Subcutaneous abdominal adipose tissue (tissue), 5 donors: ENCODE measurements around the gene ZBTB48.
"Not testable (repeated sequence)": the region's sequence is repeated elsewhere in the genome, so short reads cannot be mapped to it uniquely, and the experiment has no call there.

ENCODE experiments used
- H3K27ac ChIP-seq: one replicate; pipeline ENCODE4 v1.7.0; 2013; ENCODE audit warnings: low read depth, mild to moderate bottlenecking, inconsistent platforms, low read length, moderate library complexity
- H3K27me3 ChIP-seq, 5 donors: one replicate each; pipeline ENCODE4 v1.7.0; 2013; ENCODE audit warnings: low read length in 5 of 5, inconsistent platforms in 1 of 5; ENCODE audit not compliant: control insufficient read depth in 5 of 5, insufficient read depth in 4 of 5
- H3K36me3 ChIP-seq, 5 donors: one replicate each; pipeline ENCODE4 v1.7.0; 2013; ENCODE audit warnings: low read length in 5 of 5; ENCODE audit not compliant: control insufficient read depth in 5 of 5, insufficient read depth in 5 of 5
- H3K4me1 ChIP-seq, 5 donors: one replicate each; pipeline ENCODE4 v1.7.0; 2013; ENCODE audit warnings: low read length in 5 of 5, mild to moderate bottlenecking in 3 of 5, moderate library complexity in 1 of 5; ENCODE audit not compliant: control insufficient read depth in 5 of 5, insufficient read depth in 5 of 5
- H3K4me3 ChIP-seq, 5 donors: one replicate each; pipeline ENCODE4 v1.7.0; 2013; ENCODE audit warnings: low read length in 5 of 5, low read depth in 1 of 5
- H3K9ac ChIP-seq, 5 donors: one replicate each; pipeline ENCODE4 v1.7.0; 2013; ENCODE audit warnings: low read length in 5 of 5, mild to moderate bottlenecking in 4 of 5, moderate library complexity in 3 of 5
- H3K9me3 ChIP-seq, 5 donors: one replicate each; pipeline ENCODE4 v1.7.0; 2013; ENCODE audit warnings: low read length in 5 of 5; ENCODE audit not compliant: control insufficient read depth in 5 of 5
- donor health status: healthy.
- donor health status: healthy.
- donor health status: healthy.
- donor health status: healthy.
- donor health status: healthy.

ZBTB48 gene

DNA sequence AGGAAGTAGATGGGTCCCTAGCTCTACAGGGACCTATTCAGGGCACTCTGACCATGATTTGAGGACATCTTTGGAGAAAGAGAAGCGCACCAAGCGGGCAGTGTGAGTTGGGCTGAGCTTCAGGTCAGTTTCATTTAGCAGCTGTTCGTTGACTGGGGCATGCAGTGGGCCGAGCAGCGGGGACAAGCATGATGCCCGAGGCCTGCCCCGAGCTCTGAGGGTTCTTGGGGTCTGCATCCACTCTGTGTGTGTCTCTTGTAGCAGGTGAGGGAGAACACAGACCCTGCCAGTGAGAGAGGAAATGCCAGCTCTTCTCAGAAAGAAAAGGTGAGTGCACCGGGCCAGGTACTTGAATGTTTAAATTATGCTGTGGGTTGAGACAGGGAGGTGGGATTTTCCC, 50.2 kb downstream of the ZBTB48 start:
- Histone ChIP-seq H3K9ac (no peak overlapping the region), H3K27me3 (no peaks in the 10 kb centered on the region), H3K36me3 (peaks cover 0 to 69% (median 57%) of the 10 kb centered on the region in 5 donors)

DNA sequence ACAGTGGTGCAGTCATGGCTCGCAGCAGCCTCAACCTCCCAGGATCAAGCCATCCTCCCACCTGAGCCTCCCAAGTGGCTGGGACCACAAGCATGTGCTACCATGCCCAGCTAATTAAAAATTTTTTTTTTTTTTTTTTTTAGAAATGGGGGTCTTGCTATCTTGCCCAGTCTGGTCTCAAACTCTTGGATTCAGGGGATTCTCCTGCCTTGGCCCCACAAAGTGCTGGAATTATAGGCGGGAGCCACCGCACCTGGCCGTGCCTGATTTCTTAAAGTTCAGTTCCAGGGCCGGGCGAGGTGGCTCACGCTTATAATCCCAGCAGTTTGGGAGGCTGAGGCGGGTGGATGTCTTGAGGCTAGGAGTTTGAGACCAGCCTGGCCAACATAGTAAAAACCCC, 51.3 kb downstream of the ZBTB48 start:
- H3K4me1 ChIP-seq: peaks cover 2 to 22% (median 9%) of the 10 kb centered on the region in 5 donors
- H3K9me3 ChIP-seq: no peaks in the 10 kb centered on the region
- H3K27ac ChIP-seq: no peak overlapping the region
- H3K36me3 ChIP-seq: peaks cover 0 to 79% (median 64%) of the 10 kb centered on the region in 5 donors
- no peak overlapping the region for H3K4me3 ChIP-seq
- no peaks in the 10 kb centered on the region for H3K27me3 ChIP-seq
- no peak overlapping the region for H3K9ac ChIP-seq

More for the DNA sequence above, 50.2 kb downstream of the ZBTB48 start:
- Histone ChIP-seq H3K9me3 (no peaks in the 10 kb centered on the region), H3K4me3 (no peak overlapping the region), H3K4me1 (peaks cover 2 to 22% (median 15%) of the 10 kb centered on the region in 5 donors), H3K27ac (no peak overlapping the region)

DNA sequence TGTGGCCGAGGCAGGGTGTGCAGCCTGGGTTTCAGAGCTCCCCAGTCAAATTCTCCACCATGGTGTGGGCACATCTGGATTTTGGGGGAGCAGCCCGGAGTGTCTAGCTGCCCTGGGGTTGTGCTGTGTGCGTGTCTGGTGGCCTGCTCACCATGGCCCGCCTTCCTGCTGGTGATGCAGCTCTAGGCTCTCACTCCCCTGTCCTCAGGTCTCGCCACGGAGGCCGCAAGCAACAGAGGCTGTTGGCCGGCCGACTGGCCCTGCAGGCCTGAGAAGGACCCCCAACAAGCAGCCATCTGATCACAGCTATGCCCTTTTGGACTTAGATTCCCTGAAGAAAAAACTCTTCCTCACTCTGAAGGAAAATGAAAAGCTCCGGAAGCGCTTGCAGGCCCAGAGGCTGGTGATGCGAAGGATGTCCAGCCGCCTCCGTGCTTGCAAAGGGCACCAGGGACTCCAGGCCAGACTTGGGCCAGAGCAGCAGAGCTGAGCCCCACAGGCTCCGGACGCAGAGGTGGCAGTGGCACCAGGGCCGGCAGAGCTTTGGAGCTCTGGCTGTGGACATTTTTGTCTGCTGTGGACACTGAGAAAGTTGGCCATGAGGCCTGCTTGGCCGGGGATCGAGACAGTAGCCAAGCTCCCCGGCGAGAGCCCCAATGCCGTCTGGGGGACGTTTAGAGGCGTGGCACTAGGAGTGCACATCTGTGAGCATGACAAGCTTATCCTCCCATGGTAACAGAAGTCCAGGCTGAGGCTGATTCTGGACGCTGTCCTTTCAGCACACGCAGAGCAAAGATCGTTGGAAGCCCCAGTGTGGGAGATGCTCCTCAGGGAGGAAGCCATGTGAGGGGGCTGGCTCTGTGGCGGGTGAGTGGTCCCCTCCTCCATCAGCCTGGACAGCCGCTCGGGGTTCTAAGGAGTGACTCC, 53.1 kb downstream of the ZBTB48 start:
- Histone ChIP-seq H3K36me3 (peaks cover 0 to 94% (median 79%) of the 10 kb centered on the region in 5 donors), H3K9me3 (no peaks in the 10 kb centered on the region), H3K4me3 (no peak overlapping the region), H3K27ac (no peak overlapping the region), H3K27me3 (no peaks in the 10 kb centered on the region), H3K4me1 (peaks cover 0 to 23% (median 3%) of the 10 kb centered on the region in 5 donors), H3K9ac (no peak overlapping the region)

DNA sequence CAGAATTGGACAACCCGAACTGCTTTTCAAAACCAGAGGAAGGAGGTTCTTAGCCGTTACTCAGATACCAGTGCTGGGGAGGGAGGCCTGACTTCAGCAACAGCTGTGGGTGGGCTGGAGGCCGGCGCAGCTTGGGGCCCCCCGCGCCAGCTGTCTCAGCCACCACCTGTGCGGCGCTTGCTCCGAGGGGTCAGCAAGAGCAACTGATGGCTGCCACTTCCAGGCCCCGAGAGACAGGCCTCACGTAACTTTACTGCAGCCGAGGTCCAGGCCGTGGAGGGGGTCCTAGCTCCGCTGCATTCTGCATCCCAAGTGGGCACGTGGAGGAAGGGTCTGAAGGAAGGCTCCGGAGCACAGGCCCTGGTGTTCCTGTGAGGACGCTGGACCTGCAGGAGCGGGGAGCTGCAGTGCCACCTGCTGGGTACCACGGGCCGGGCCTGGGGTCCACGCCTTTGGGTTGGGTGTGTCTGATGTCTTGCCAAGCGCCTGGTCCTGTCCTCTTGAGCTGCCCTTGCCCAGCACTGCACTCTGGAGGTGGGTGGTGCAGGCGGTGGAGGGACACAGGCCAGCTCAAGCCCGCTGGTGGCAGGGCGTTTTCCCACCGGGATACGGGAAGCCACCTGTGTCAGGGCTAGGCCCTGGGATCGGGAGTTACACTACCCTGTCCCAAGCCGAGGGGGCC, 54.7 kb downstream of the ZBTB48 start:
- Histone ChIP-seq H3K27ac (no peak overlapping the region), H3K36me3 (peaks cover 0 to 85% (median 72%) of the 10 kb centered on the region in 5 donors), H3K9me3 (no peaks in the 10 kb centered on the region), H3K9ac (no peak overlapping the region), H3K27me3 (peaks cover 0 to 4% (median 0%) of the 10 kb centered on the region in 5 donors), H3K4me3 (no peak overlapping the region), H3K4me1 (peaks cover 8 to 32% (median 12%) of the 10 kb centered on the region in 5 donors)

DNA sequence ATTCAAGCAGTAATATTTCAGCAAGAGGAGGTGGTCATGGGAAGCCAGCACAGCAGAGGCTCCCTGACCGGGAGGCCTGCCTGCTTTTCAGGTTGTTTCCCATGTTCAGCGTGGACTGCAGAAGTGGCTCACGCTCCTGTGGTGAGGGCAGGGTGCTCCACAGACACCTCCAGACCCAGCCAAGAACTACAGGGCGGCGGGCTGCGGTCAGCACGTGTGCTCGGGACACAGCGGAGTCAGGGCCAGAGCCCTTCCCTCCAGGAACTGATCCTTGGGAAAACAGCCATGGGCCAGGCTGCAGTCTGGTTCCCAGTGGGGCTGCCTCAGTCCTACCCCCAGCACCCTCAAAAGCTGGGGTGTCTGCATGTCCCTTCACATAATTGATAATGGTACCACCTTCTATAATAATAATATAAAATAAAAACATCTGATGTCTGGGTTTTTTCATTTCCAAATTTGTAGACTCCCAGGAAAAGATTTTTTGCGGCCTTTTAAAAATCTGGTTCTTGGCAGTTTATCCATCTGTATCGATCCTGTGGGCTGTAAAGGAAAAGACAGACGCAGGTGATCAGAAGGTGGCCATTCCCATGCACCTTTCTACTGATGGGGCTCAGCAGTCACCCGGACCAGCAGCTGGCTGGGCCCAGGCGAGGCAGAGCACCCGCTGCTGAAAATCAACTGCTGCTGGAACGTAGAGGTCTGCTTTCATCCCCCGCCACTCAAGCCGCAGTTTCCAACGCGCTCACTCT, 55.5 kb downstream of the ZBTB48 start:
- Histone ChIP-seq H3K36me3 (peaks cover 0 to 85% (median 72%) of the 10 kb centered on the region in 5 donors), H3K4me3 (no peak overlapping the region), H3K27ac (no peak overlapping the region)

DNA sequence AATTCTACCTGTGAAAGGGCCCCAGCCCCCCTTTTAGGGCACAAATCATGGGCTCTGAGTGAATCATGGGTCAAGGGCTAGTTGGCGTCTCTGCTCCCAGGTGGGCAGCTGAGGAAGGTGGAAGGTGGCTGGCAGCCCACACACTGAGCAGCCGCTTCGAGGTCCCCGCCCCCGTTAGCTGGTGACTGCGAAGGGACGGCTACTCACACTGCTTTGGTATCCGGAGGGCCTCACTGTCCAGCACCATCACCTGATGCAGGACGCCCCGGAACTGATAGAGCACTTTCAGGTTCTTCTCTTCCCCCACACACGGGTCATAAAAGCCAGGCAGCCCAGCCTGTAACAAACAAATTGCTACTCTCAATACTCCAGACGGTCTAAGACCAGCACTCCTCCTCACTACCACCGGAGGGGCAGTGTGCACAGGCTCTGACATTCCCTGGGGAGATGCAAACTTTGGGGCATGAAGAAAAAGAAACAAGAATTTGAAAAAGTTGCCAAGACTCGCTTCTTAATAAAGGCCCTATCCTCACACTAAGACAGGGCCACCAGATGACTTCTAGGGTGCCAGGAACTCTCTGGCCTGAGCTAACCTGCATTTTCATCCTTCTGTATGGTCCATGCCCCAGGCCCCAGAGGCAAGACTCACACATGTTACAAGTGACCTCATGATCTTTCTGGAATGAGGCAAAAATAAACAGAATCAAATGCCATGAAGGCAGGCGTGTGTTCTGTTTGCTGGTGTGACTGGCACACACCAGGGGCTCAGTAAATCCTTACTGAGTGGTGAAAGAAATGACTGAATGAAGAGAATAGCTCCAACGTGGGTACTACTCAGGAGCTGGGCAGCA, 56.3 kb downstream of the ZBTB48 start:
- H3K9ac ChIP-seq: no peak overlapping the region
- peaks cover 0 to 83% (median 67%) of the 10 kb centered on the region in 5 donors for H3K36me3 ChIP-seq
- peak overlapping the region; percentile 3 for H3K27ac ChIP-seq
- no peak overlapping the region for H3K4me3 ChIP-seq
- peaks cover 8 to 32% (median 12%) of the 10 kb centered on the region in 5 donors for H3K4me1 ChIP-seq
- H3K27me3 ChIP-seq: peaks cover 0 to 4% (median 0%) of the 10 kb centered on the region in 5 donors
- no peaks in the 10 kb centered on the region for H3K9me3 ChIP-seq

More for the DNA sequence above, 55.5 kb downstream of the ZBTB48 start:
- peaks cover 8 to 32% (median 12%) of the 10 kb centered on the region in 5 donors for H3K4me1 ChIP-seq
- no peak overlapping the region for H3K9ac ChIP-seq
- peaks cover 0 to 4% (median 0%) of the 10 kb centered on the region in 5 donors for H3K27me3 ChIP-seq
- H3K9me3 ChIP-seq: no peaks in the 10 kb centered on the region

DNA sequence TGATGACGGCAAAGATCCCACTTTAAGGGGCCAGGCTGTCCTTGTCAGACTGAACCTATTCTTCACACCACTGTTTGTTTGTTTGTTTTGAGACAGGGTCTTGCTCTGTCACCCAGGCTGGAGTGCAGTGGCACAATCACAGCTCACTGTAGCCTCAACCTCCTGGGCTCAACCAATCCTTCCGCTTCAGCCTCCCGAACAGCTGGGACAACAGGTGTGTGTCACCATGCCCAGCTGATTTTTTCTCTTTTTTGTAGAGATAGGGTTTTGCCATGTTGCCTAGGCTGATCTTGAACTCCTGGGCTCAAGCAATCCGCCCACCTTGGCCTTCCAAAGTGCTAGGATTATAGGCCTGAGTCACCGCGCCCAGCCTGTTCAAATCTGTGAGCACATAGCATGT, 57.0 kb downstream of the ZBTB48 start:
- H3K4me3 ChIP-seq: not testable (repeated sequence)
- Histone ChIP-seq H3K27ac (peak overlapping the region; percentile 3), H3K36me3 (peaks cover 0 to 86% (median 71%) of the 10 kb centered on the region in 5 donors)

DNA sequence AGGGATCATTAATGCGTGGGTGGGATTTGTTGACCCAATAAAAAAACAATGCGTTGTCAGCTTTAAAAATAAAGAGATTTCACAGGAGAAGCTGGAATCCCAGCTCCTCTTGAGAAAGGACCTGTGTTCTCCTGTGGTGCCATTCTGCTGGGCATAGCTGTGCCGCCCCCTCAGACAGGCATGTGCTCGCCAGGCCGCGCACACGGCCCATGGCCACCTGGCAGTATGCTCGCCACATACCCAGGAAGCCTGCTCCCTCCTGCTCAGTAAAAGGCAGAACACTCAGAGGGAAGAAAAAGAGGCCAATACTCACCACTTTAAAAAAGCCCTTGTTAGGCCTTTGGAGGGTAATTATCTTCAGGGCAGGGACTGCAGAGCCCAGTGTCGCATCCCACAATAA, 58.0 kb downstream of the ZBTB48 start:
- Histone ChIP-seq H3K4me3 (peak overlapping the region in 3 of 5 donors; percentile 4 to 36 (median 28)), H3K27ac (peak overlapping the region; percentile 69)

More for the DNA sequence above, 57.0 kb downstream of the ZBTB48 start:
- H3K27me3 ChIP-seq, H3K9me3 ChIP-seq, H3K9ac ChIP-seq: not testable (repeated sequence)
- peaks cover 8 to 32% (median 12%) of the 10 kb centered on the region in 5 donors for H3K4me1 ChIP-seq

DNA sequence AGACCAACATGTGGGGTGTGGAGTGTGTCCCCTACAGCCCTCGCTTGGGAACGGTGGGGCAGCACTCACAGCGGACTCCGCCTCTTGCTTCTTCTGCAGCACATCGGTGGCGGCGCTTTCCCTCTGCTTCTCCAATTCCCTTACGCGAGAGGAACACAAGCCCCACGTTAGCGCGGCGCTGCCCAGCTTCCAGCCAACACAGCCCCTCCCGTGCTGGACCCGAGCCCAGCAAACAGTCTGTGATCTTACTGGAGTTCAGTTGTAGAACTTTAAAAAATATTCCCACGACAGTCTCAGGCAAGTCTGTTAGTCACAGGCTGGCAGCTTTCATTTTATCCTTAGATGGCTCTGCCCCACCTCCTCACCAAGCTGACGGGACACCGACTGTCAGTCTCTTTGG, 58.4 kb downstream of the ZBTB48 start:
- Histone ChIP-seq H3K9ac (peak overlapping the region in 2 of 5 donors; percentile 35 to 63), H3K4me3 (peak overlapping the region in 3 of 5 donors; percentile 4 to 36 (median 28)), H3K27ac (peak overlapping the region; percentile 69), H3K4me1 (peaks cover 8 to 32% (median 12%) of the 10 kb centered on the region in 5 donors), H3K27me3 (peaks cover 0 to 4% (median 0%) of the 10 kb centered on the region in 5 donors), H3K9me3 (no peaks in the 10 kb centered on the region), H3K36me3 (peaks cover 0 to 85% (median 69%) of the 10 kb centered on the region in 5 donors)

More for the DNA sequence above, 58.0 kb downstream of the ZBTB48 start:
- no peak overlapping the region for H3K9ac ChIP-seq
- H3K27me3 ChIP-seq: peaks cover 0 to 4% (median 0%) of the 10 kb centered on the region in 5 donors
- H3K9me3 ChIP-seq: no peaks in the 10 kb centered on the region
- peaks cover 0 to 86% (median 70%) of the 10 kb centered on the region in 5 donors for H3K36me3 ChIP-seq
- peaks cover 8 to 32% (median 12%) of the 10 kb centered on the region in 5 donors for H3K4me1 ChIP-seq
